Right lung (tissue), 5 donors: Measurements from ENCODE around the gene PAPPA2. TPM values are rescaled to one million over a fixed set of nuclear protein-coding genes. Genes with fewer than 3 reads are reported as not detected.
A peak's percentile ranks its signal among the peaks of the same experiment; 100 is the strongest.
"Not testable (repeated sequence)": the region's sequence is repeated elsewhere in the genome, so short reads cannot be mapped to it uniquely, and the experiment has no call there.

ENCODE experiments used
- DNase-seq, 2 donors: peaks; one replicate each; pipeline ENCODE4 v3.0.0-alpha.2; 2013
- polyA plus RNA-seq, 5 donors: library from polyadenylated mRNA; unstranded; fragments of 120-200 nt; gene quantifications; one replicate each; pipeline versions ENCODE4 v1.2.1 to v1.2.3, GENCODE V29; 2013; ENCODE audit warnings: inconsistent platforms in 1 of 5, low replicate concordance in 1 of 5; ENCODE audit not compliant: insufficient read length in 5 of 5, insufficient read depth in 1 of 5

PAPPA2 gene
- polyA plus RNA-seq, 5 donors: 0.05 to 0.61 (median 0.20) TPM

- no peak for DNase-seq
Observed at GRCh38 chr1:176603696-176604095, 140.7 kb downstream of the PAPPA2 start.

GRCh38 chr1:176604461-176604860, 141.5 kb downstream of the PAPPA2 start:
- DNase-seq: no peak

- DNase-seq: no peak
Observed at GRCh38 chr1:176605176-176605575, 142.2 kb downstream of the PAPPA2 start.

GRCh38 chr1:176609556-176610408, 146.8 kb downstream of the PAPPA2 start:
- no peak for DNase-seq

- no peak for DNase-seq
Observed at GRCh38 chr1:176612791-176613190, 149.8 kb downstream of the PAPPA2 start.

GRCh38 chr1:176617881-176618280, 154.9 kb downstream of the PAPPA2 start:
- no peak for DNase-seq

GRCh38 chr1:176619261-176619660, 156.3 kb downstream of the PAPPA2 start:
- no peak for DNase-seq

GRCh38 chr1:176625365-176625764, 162.4 kb downstream of the PAPPA2 start:
- no peak for DNase-seq

- DNase-seq: no peak
Observed at GRCh38 chr1:176626572-176627061, 163.6 kb downstream of the PAPPA2 start.

- DNase-seq: no peak
Observed at GRCh38 chr1:176628775-176629174, 165.8 kb downstream of the PAPPA2 start.

- DNase-seq: not testable (repeated sequence)
Observed at GRCh38 chr1:176634733-176635132, 171.8 kb downstream of the PAPPA2 start.

GRCh38 chr1:176638713-176639526, 175.9 kb downstream of the PAPPA2 start:
- DNase-seq: no peak

GRCh38 chr1:176643536-176643935, 180.6 kb downstream of the PAPPA2 start:
- no peak for DNase-seq

GRCh38 chr1:176648556-176648955, 185.6 kb downstream of the PAPPA2 start:
- DNase-seq: no peak

GRCh38 chr1:176656257-176656995, 193.5 kb downstream of the PAPPA2 start:
- no peak for DNase-seq

GRCh38 chr1:176669782-176670181, 206.8 kb downstream of the PAPPA2 start:
- no peak for DNase-seq

- DNase-seq: no peak
Observed at GRCh38 chr1:176670853-176671252, 207.9 kb downstream of the PAPPA2 start.

GRCh38 chr1:176682830-176683535, 220.0 kb downstream of the PAPPA2 start:
- DNase-seq: no peak

- peak in 1 of 2 donors; percentile 12 for DNase-seq
Observed at GRCh38 chr1:176691251-176692228, 228.6 kb downstream of the PAPPA2 start.

- no peak for DNase-seq
Observed at GRCh38 chr1:176692431-176692830, 229.5 kb downstream of the PAPPA2 start.
